Measurements from ENCODE around the gene PSEN1. TPM values are rescaled to one million over a fixed set of nuclear protein-coding genes. Genes with fewer than 3 reads are reported as not detected.

Gene PSEN1
- total RNA-seq, 2 donors from 2014 or later, result 41.4 to 48.8 TPM

DNA sequence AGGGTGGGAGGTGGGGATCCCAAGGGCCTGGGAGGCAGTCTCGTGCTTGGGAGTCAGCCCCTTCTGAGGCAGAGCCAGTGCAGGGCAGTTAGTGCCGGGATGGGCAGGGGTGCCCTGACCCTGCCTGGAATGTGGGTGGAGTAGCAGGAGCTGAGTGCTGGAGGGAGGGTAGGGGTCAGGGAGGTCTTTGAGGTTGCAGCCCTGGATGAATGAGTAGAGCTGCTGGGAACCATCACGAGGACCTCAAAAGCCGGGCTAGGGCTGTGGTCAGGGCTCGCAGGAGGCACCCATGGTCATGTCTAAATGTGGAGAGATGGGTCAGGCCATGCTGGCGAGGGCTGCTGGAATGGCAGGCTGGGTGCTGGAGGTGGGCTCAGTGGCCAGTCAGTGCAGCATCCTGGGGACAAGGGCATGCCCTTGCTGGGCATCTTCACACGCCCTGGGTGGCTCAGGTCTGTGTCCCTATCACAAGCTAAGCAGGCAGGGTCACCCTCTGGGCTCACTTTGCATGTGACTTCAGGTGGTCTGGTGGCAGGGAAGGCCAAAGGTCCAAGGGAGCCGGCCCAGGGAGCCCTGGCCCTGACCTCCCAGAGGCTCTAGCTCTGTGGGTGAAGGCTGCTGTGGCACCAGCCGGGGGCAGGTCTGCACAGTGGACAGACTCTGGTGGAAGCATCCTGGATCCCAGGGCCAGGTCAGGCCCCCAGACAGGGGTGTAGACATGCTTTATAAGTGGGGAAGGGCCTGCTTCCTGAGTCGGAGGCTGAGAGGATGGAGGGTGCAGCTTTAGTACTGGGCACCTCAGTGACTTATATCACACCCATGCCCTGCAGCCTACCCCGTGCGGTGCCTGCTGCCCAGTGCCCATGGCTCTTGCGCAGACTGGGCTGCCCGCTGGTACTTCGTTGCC, 125.5 kb downstream of the PSEN1 start:
- peak; percentile 74 for DNase-seq (ENCODE audit: low spot score)
- intact Hi-C loops (cut with DNase I), result no loop called here

GRCh38 chr14:73262427-73263183, 126.3 kb downstream of the PSEN1 start:
- intact Hi-C loops (cut with DNase I), result no loop called here
- DNase-seq (ENCODE audit: low spot score), result peak; percentile 57

- no peak for DNase-seq (ENCODE audit: low spot score)
- intact Hi-C loops (cut with DNase I), result no loop called here
Measured at GRCh38 chr14:73263606-73264005, 127.3 kb downstream of the PSEN1 start.

DNA sequence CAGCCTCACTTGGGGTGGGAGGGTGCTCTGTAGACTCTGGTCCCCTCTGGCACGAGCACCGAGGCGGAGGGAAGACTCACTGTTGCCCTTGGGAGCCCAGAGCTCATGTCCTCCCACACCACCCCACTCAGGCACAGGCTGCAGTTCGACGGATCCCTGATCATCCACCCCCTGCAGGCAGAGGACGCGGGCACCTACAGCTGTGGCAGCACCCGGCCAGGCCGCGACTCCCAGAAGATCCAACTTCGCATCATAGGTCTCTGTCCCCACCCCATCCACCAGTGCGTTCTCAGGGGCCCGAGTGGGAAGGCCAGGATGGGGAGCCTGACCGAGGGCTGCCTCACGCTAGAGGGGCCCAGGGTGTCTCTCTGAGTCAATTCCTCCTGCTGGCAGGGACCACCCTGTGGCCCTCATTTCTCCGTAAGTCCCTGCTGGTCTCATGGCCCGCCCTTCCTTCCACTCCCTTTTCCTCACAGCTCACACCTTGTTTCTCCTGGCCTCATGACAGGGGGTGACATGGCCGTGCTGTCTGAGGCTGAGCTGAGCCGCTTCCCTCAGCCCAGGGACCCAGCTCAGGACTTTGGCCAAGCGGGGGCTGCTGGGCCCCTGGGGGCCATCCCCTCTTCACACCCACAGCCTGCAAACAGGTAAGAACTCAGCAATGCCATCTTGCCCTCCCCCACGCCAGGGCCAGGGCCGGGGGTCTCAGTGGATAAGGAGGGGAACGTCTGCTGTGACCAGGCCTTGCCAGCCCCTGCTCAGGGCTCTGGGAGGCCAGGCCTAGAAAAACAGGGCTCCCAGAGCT, 128.0 kb downstream of the PSEN1 start:
- no peak for DNase-seq (ENCODE audit: low spot score)
- intact Hi-C loops (cut with DNase I), result no loop called here

DNA sequence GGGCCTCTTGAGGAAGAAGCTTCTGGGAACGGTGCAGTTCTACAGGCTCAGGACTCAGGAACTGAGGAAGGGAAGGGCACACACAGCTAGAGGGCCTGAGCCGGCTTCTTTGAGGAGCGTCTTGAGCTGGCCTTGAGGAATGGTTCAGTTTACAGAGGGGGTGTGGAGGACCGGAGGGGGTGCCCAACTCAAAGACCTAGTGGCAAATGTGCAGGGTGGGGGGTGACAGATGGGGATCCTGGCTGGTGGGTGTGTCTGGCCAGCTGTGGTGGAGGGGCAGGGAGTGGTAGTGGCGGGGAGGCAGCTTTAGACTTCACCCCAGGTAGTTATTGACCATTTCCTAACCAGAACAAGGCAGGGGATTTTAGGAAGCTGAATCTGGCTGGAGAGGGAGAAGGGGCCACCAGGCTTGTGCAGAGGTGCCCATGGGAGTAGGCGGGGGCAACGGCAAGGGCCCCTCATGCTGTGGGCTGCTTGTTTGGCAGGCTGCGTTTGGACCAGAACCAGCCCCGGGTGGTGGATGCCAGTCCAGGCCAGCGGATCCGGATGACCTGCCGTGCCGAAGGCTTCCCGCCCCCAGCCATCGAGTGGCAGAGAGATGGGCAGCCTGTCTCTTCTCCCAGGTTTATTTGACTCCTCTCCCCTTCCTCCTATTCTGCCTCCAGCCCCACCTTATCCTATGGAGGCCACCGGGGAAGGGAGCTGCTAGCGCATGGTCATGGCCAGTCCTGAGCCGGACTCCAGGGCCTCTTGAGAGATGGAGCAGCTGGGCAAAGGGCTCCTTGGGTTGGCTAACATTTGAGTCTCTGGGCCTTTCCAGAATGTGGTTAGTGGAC, 128.8 kb downstream of the PSEN1 start:
- intact Hi-C loops (cut with DNase I), result no loop called here
- no peak for DNase-seq (ENCODE audit: low spot score)

DNA sequence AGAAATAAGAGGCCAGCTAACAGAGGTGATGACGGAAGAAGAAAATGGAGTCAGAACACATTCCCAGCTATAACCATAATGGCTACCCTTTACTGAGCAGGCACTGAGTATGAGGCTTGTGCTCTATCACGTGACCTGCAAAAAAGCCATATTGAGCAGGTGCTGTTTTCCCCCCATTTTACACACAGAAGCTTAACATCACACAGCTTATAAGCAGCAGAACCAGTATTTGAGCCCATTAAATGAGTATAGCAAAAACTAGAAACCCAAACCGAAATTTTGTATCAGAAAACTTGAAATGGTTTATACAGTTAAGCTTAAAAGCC, 129.4 kb downstream of the PSEN1 start:
- intact Hi-C loops (cut with DNase I), result no loop called here
- DNase-seq (ENCODE audit: low spot score), result no peak

GRCh38 chr14:73266317-73266716, 130.0 kb downstream of the PSEN1 start:
- intact Hi-C loops (cut with DNase I), result no loop called here
- no peak for DNase-seq (ENCODE audit: low spot score)

DNA sequence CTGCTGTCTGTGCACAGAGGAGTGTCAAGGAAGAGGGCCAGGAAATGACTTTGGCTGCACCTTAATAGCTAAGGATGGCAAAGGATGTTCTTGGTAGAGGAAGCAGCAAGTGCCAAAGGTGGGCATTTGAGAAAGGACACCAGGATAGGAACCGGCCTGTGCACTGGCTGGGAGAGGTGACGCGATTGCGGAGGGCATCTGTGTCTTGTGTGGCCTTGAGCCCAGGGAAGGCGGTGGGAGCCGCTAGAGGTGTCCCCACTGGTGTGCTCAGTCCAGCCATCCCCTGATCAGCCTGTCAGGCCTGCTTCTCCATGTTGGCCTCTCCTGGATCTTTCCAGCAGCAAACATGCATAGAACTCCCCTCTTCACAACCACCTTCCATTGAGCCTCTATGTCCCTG, 131.2 kb downstream of the PSEN1 start:
- intact Hi-C loops (cut with DNase I), result no loop called here
- no peak for DNase-seq (ENCODE audit: low spot score)

GRCh38 chr14:73269729-73270531, 133.6 kb downstream of the PSEN1 start:
- intact Hi-C loops (cut with DNase I), result no loop called here
- DNase-seq (ENCODE audit: low spot score), result no peak

GRCh38 chr14:73272393-73272792, 136.1 kb downstream of the PSEN1 start:
- intact Hi-C loops (cut with DNase I), result no loop called here

More at GRCh38 chr14:73272393-73272792, 136.1 kb downstream of the PSEN1 start:
- DNase-seq (ENCODE audit: low spot score), result no peak

Other genes with a start within 250 kb of the PSEN1 start
- gene DPF3, start 242.4 kb upstream of the PSEN1 start, total RNA-seq, result under 1 TPM; 0.19 to 0.93 TPM
- 10 to 100 TPM in 1 of 2 donors, 1 to 10 TPM in 1; 7.4 to 11.3 TPM for gene DCAF4, start 210.0 kb upstream of the PSEN1 start, total RNA-seq
- 10 to 100 TPM; 15.7 to 17.5 TPM for gene ZFYVE1, start 109.4 kb upstream of the PSEN1 start, total RNA-seq
- gene RBM25, start 78.0 kb upstream of the PSEN1 start, total RNA-seq, result 10 to 100 TPM; 55.0 to 57.2 TPM
- gene PAPLN, start 101.0 kb downstream of the PSEN1 start, total RNA-seq, result 10 to 100 TPM in 1 of 2 donors, 1 to 10 TPM in 1; 9.4 to 19.4 TPM

Measured in posterior vena cava (tissue), 2 donors.